ENCODE measurements around the gene LIMS1.
"Not testable (repeated sequence)": the region's sequence is repeated elsewhere in the genome, so short reads cannot be mapped to it uniquely, and the experiment has no call there.

LIMS1 gene

GRCh38 chr2:108586116-108586515 lies 51.8 kb downstream of the LIMS1 start:
- Mint-ChIP-seq H3K36me3 (no peaks in the 10 kb centered on the region), H3K9me3 (no peaks in the 10 kb centered on the region), H3K27me3 (no peaks in the 10 kb centered on the region), H3K4me3 (no peak overlapping the region), H3K4me1 (peaks cover 18% of the 10 kb centered on the region), H3K27ac (no peak overlapping the region)
- CTCF ChIA-PET: interaction anchor here (1.2 kb wide), 1 partner anchor 50 kb away, joined by 8 read pairs; no protein-coding TSS in a partner anchor
- no peak for DNase-seq

GRCh38 chr2:108586631-108587030 lies 52.4 kb downstream of the LIMS1 start:
- CTCF ChIA-PET: interaction anchor here (1.2 kb wide), 1 partner anchor 50 kb away, joined by 8 read pairs; no protein-coding TSS in a partner anchor
- no peak for DNase-seq
- no peaks in the 10 kb centered on the region for H3K36me3 Mint-ChIP-seq
- no peak overlapping the region for H3K27ac Mint-ChIP-seq
- H3K4me3 Mint-ChIP-seq: no peak overlapping the region
- H3K27me3 Mint-ChIP-seq: no peaks in the 10 kb centered on the region
- no peaks in the 10 kb centered on the region for H3K9me3 Mint-ChIP-seq
- peaks cover 18% of the 10 kb centered on the region for H3K4me1 Mint-ChIP-seq

GRCh38 chr2:108587621-108588020 lies 53.4 kb downstream of the LIMS1 start:
- Mint-ChIP-seq H3K27me3 (no peaks in the 10 kb centered on the region), H3K36me3 (no peaks in the 10 kb centered on the region), H3K9me3 (no peaks in the 10 kb centered on the region), H3K4me1 (peaks cover 18% of the 10 kb centered on the region), H3K27ac (no peak overlapping the region), H3K4me3 (no peak overlapping the region)
- no peak for DNase-seq
- CTCF ChIA-PET: interaction anchor here (1.3 kb wide), 1 partner anchor 49 kb away, joined by 3 read pairs; no protein-coding TSS in a partner anchor

GRCh38 chr2:108588070-108588668 lies 53.9 kb downstream of the LIMS1 start:
- Mint-ChIP-seq H3K27me3 (no peaks in the 10 kb centered on the region), H3K27ac (no peak overlapping the region), H3K4me3 (no peak overlapping the region), H3K36me3 (no peaks in the 10 kb centered on the region), H3K9me3 (no peaks in the 10 kb centered on the region), H3K4me1 (peaks cover 18% of the 10 kb centered on the region)
- CTCF ChIA-PET: interaction anchor here (1.3 kb wide), 1 partner anchor 49 kb away, joined by 3 read pairs; no protein-coding TSS in a partner anchor
- no peak for DNase-seq

- CTCF ChIA-PET: no interaction called here
- Mint-ChIP-seq H3K4me1 (peaks cover 20% of the 10 kb centered on the region), H3K9me3 (no peaks in the 10 kb centered on the region), H3K27ac (no peak overlapping the region), H3K4me3 (no peak overlapping the region), H3K36me3 (no peaks in the 10 kb centered on the region), H3K27me3 (no peaks in the 10 kb centered on the region)
- DNase-seq: no peak
Observed at GRCh38 chr2:108589372-108589771, 55.1 kb downstream of the LIMS1 start.

DNA sequence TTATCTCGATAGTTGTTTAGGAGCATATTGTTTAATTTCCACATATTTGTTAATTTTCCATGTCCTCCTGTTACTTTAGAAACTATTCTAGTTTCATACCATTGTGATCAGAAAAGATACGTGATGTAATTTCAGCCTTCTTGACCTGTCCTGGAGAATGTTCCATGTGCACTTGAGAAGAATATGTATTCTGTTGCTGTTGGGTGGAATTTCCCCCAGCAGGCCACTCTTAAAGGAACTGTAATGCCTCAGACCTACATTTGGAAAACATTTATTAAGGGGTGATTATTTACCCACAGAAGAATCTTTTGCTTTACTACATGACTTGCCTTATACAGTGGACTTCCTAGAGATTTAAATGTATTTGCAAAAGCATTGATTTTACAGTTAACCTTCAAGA lies 55.5 kb downstream of the LIMS1 start:
- Mint-ChIP-seq H3K9me3 (no peaks in the 10 kb centered on the region), H3K4me1 (peaks cover 22% of the 10 kb centered on the region), H3K27ac (no peak overlapping the region), H3K36me3 (no peaks in the 10 kb centered on the region), H3K4me3 (no peak overlapping the region), H3K27me3 (no peaks in the 10 kb centered on the region)
- no peak for DNase-seq
- CTCF ChIA-PET: no interaction called here

- Mint-ChIP-seq H3K27ac (no peak overlapping the region), H3K4me1 (peaks cover 33% of the 10 kb centered on the region), H3K36me3 (no peaks in the 10 kb centered on the region), H3K27me3 (no peaks in the 10 kb centered on the region), H3K4me3 (no peak overlapping the region), H3K9me3 (no peaks in the 10 kb centered on the region)
- no peak for DNase-seq
- CTCF ChIA-PET: no interaction called here
Observed at GRCh38 chr2:108591163-108591562, 56.9 kb downstream of the LIMS1 start.

DNA sequence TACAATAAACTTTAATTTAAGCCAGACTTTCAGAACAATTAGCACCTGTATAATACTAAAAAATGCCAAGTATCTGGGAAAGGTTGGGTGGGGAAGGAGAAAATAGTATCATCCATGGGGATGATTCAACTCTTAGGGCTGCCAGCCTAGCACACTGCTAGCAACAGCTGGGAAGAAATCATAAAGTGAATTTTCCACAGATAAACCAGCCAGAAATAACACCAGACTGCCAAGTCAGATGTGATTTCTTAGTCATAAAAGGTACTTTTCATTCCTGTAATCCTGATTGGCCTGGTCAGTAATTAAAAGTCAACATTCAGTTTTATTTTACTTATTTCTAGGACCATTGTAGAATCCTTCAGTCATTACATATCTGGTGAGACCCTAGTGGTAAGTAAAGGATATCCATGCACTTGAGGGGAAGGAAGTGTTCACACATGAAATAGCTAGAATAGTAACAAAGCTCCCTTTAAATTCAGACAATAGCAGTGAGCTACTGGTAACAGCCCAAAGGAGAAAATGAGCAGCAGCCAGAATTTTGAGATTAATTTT lies 59.4 kb downstream of the LIMS1 start:
- Mint-ChIP-seq H3K4me1 (peaks cover 27% of the 10 kb centered on the region), H3K4me3 (no peak overlapping the region), H3K27ac (no peak overlapping the region)

GRCh38 chr2:108594132-108594981 lies 60.1 kb downstream of the LIMS1 start:
- Mint-ChIP-seq H3K27ac (no peak overlapping the region), H3K36me3 (no peaks in the 10 kb centered on the region), H3K4me3 (no peak overlapping the region), H3K27me3 (no peaks in the 10 kb centered on the region), H3K4me1 (peaks cover 27% of the 10 kb centered on the region), H3K9me3 (no peaks in the 10 kb centered on the region)
- no peak for DNase-seq
- CTCF ChIA-PET: interaction anchor here (0.6 to 3.2 kb wide), 7 partner anchors 10 to 393 kb away, joined by 3 to 43 read pairs (median 4); no protein-coding TSS in a partner anchor

More for the DNA sequence above, 59.4 kb downstream of the LIMS1 start:
- H3K36me3 Mint-ChIP-seq: no peaks in the 10 kb centered on the region
- H3K27me3 Mint-ChIP-seq: no peaks in the 10 kb centered on the region
- no peak for DNase-seq
- no peaks in the 10 kb centered on the region for H3K9me3 Mint-ChIP-seq
- CTCF ChIA-PET: interaction anchor here (1.1 to 3.2 kb wide), 4 partner anchors 9 to 393 kb away, joined by 3 to 43 read pairs (median 10); no protein-coding TSS in a partner anchor

- Mint-ChIP-seq H3K27me3 (no peaks in the 10 kb centered on the region), H3K36me3 (no peaks in the 10 kb centered on the region), H3K4me1 (peaks cover 26% of the 10 kb centered on the region), H3K4me3 (no peak overlapping the region), H3K9me3 (no peaks in the 10 kb centered on the region), H3K27ac (no peak overlapping the region)
- CTCF ChIA-PET: interaction anchor here (0.6 to 3.2 kb wide), 7 partner anchors 11 to 252 kb away, joined by 3 to 43 read pairs (median 4); no protein-coding TSS in a partner anchor
- no peak for DNase-seq
Observed at GRCh38 chr2:108594982-108595464, 60.8 kb downstream of the LIMS1 start.

- not testable (repeated sequence) for H3K4me3 Mint-ChIP-seq, H3K27ac Mint-ChIP-seq, DNase-seq, H3K27me3 Mint-ChIP-seq, H3K36me3 Mint-ChIP-seq, H3K9me3 Mint-ChIP-seq
- peaks cover 25% of the 10 kb centered on the region for H3K4me1 Mint-ChIP-seq
- CTCF ChIA-PET: interaction anchor here (0.6 to 2.5 kb wide), 2 partner anchors 40 to 253 kb away, joined by 3 to 43 read pairs; no protein-coding TSS in a partner anchor
Observed at GRCh38 chr2:108595771-108596170, 61.5 kb downstream of the LIMS1 start.

DNA sequence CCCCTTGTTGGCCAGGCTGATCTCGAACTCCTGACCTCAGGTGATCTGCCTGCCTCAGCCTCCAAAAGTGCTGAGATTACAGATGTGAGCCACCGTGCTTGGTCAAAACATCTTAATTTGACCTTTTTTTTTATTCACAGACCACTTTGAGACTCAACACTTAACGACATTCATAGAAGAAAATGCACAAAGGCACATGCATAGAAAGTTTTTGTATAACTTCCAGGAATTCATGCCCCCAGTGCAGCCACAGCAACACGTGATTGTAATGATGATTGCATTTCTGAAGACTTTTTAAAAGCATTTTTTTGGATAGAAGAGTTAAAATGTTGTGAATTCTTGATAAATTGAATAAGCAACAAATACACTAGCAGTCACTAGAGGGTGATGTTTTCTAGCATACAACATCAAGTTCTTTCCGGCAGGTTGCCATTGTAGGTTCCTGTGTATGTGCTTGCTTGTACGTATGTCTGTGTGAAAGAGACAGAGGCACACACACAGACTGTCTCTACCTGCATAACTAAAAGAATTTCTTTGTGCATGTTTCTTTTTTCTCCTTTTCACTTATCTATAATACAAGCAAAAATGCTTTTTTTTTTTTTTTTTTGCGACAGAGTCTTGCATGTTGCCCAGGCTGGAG lies 63.0 kb downstream of the LIMS1 start:
- CTCF ChIA-PET: interaction anchor here (2.9 kb wide), 1 partner anchor 39 kb away, joined by 17 read pairs; no protein-coding TSS in a partner anchor
- not testable (repeated sequence) for H3K27me3 Mint-ChIP-seq

DNA sequence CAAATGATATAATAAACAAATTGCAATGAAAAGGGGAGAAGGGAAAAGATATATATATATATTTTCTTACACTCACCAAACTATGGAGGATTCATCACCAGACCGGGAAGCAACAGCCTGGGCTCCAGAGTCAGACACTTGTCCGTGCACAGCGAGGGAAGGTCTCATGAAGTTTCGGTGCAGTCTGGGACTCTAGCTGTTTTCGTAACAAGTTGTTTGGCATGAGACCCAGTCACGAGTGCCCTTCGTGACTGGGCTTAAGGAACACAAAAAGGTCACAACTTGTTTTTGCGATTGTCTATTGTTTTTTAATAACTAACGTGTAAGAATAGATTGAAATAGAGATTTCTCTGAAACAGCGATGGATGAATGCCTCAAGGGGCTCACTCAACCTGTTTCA lies 66.9 kb downstream of the LIMS1 start:
- H3K36me3 Mint-ChIP-seq, CTCF ChIA-PET, H3K27ac Mint-ChIP-seq: not testable (repeated sequence)

More for the DNA sequence above, 63.0 kb downstream of the LIMS1 start:
- H3K9me3 Mint-ChIP-seq, H3K4me3 Mint-ChIP-seq, H3K36me3 Mint-ChIP-seq, DNase-seq, H3K27ac Mint-ChIP-seq: not testable (repeated sequence)
- peaks cover 25% of the 10 kb centered on the region for H3K4me1 Mint-ChIP-seq

GRCh38 chr2:108602422-108602821 lies 68.2 kb downstream of the LIMS1 start:
- no peak for DNase-seq
- Mint-ChIP-seq H3K36me3 (no peaks in the 10 kb centered on the region), H3K27me3 (no peaks in the 10 kb centered on the region), H3K4me1 (peaks cover 9% of the 10 kb centered on the region), H3K9me3 (no peaks in the 10 kb centered on the region), H3K4me3 (no peak overlapping the region), H3K27ac (no peak overlapping the region)
- CTCF ChIA-PET: interaction anchor here (6.0 kb wide), 1 partner anchor 34 kb away, joined by 138 read pairs; no protein-coding TSS in a partner anchor

More for the DNA sequence above, 66.9 kb downstream of the LIMS1 start:
- DNase-seq, H3K4me1 Mint-ChIP-seq, H3K27me3 Mint-ChIP-seq, H3K4me3 Mint-ChIP-seq, H3K9me3 Mint-ChIP-seq: not testable (repeated sequence)
